Trophoblast cell (in vitro differentiated cells and primary cell): ENCODE measurements around the gene PLCH1.

Source experiments
- DNase-seq, 2 donors: peaks; one replicate each; pipeline ENCODE4 v3.0.0-alpha.2; 2016
- H2AFZ ChIP-seq: 2 replicates; pipeline ENCODE4 v1.6.1; 2013; ENCODE audit warnings: low read length, moderate library complexity, mild to moderate bottlenecking; ENCODE audit not compliant: insufficient read depth, poor library complexity
- H2AK5ac ChIP-seq: 2 replicates; pipeline ENCODE4 v1.6.1; 2013; ENCODE audit warnings: mild to moderate bottlenecking, low read length
- H2BK120ac ChIP-seq: 2 replicates; pipeline ENCODE4 v1.6.1; 2013; ENCODE audit warnings: low read length, mild to moderate bottlenecking, moderate library complexity; ENCODE audit not compliant: insufficient read depth, poor library complexity
- H2BK12ac ChIP-seq: 2 replicates; pipeline ENCODE4 v1.6.1; 2013; ENCODE audit warnings: mild to moderate bottlenecking, low read length, moderate library complexity
- H2BK5ac ChIP-seq: 2 replicates; pipeline ENCODE4 v1.6.1; 2013; ENCODE audit warnings: low read length, low read depth, moderate library complexity, mild to moderate bottlenecking; ENCODE audit not compliant: poor library complexity
- H3K14ac ChIP-seq: 2 replicates; pipeline ENCODE4 v1.6.1; 2013; ENCODE audit warnings: mild to moderate bottlenecking, low read length
- H3K18ac ChIP-seq: 2 replicates; pipeline ENCODE4 v1.6.1; 2013; ENCODE audit warnings: mild to moderate bottlenecking, low read length
- H3K23ac ChIP-seq: 2 replicates; pipeline ENCODE4 v1.6.1; 2013; ENCODE audit warnings: low read length
- H3K27ac ChIP-seq: 2 replicates; pipeline ENCODE4 v1.5.1; 2013; ENCODE audit warnings: low read depth, mild to moderate bottlenecking, inconsistent platforms, low read length, moderate library complexity
- H3K27me3 ChIP-seq: 2 replicates; pipeline ENCODE4 v1.6.1; 2013; ENCODE audit warnings: inconsistent platforms, mild to moderate bottlenecking, low read length, moderate library complexity; ENCODE audit not compliant: insufficient read depth
- H3K36me3 ChIP-seq, 2 experiments: 1 replicate in 1 of 2; 2 replicates in 1 of 2; pipeline ENCODE4 v1.6.1; 2013; ENCODE audit warnings: low read length in 2 of 2, mild to moderate bottlenecking in 2 of 2, moderate library complexity in 1 of 2; ENCODE audit not compliant: insufficient read depth in 2 of 2, control insufficient read depth in 1 of 2
- H3K4ac ChIP-seq: 2 replicates; pipeline ENCODE4 v1.6.1; 2013; ENCODE audit warnings: low read depth, mild to moderate bottlenecking, low read length, moderate library complexity
- H3K4me1 ChIP-seq, 2 experiments: 1 replicate in 1 of 2; 2 replicates in 1 of 2; pipeline ENCODE4 v1.6.1; 2013; ENCODE audit warnings: low read length in 2 of 2, mild to moderate bottlenecking in 2 of 2, moderate library complexity in 1 of 2; ENCODE audit not compliant: insufficient read depth in 2 of 2, control insufficient read depth in 1 of 2
- H3K4me2 ChIP-seq: 2 replicates; pipeline ENCODE4 v1.6.1; 2013; ENCODE audit warnings: inconsistent platforms, mild to moderate bottlenecking, low read length, moderate library complexity
- H3K4me3 ChIP-seq: 2 replicates; pipeline ENCODE4 v1.5.1; 2013; ENCODE audit warnings: mild to moderate bottlenecking, low read depth, low read length, inconsistent platforms
- H3K79me1 ChIP-seq: one replicate; pipeline ENCODE4 v1.6.1; 2013; ENCODE audit warnings: low read length
- H3K79me2 ChIP-seq: 2 replicates; pipeline ENCODE4 v1.6.1; 2013; ENCODE audit warnings: low read length, mild to moderate bottlenecking; ENCODE audit not compliant: control insufficient read depth, insufficient read depth, poor library complexity
- H3K9ac ChIP-seq: 2 replicates; pipeline ENCODE4 v1.6.1; 2013; ENCODE audit warnings: mild to moderate bottlenecking, low read length
- H3K9me3 ChIP-seq: 2 replicates; pipeline ENCODE4 v1.6.1; 2013; ENCODE audit warnings: low read depth, mild to moderate bottlenecking, control low read depth, inconsistent platforms, low read length; ENCODE audit not compliant: insufficient read depth
- H4K12ac ChIP-seq: 2 replicates; pipeline ENCODE4 v1.6.1; 2013; ENCODE audit warnings: low read depth, mild to moderate bottlenecking, low read length, moderate library complexity
- H4K8ac ChIP-seq: 2 replicates; pipeline ENCODE4 v1.6.1; 2013; ENCODE audit warnings: low read depth, mild to moderate bottlenecking, low read length, moderate library complexity
- H4K91ac ChIP-seq: one replicate; pipeline ENCODE4 v1.6.1; 2013; ENCODE audit warnings: low read depth, mild to moderate bottlenecking, low read length, moderate library complexity
- WGBS: extraction: QIAGEN DNeasy Blood & Tissue Kit; methylation state at CpG from one replicate; pipeline ENCODE4 v1.1.7; 2013; ENCODE audit warnings: missing lambda C conversion rate; ENCODE audit not compliant: insufficient read length, insufficient coverage; ENCODE audit errors: extremely low coverage; 5-methylcytosine and 5-hydroxymethylcytosine counted together

PLCH1 gene

GRCh38 chr3:155778462-155778861 is 33.6 kb upstream of the PLCH1 start:
- H3K4me2 ChIP-seq = no peak overlapping the region
- no peak overlapping the region for H4K12ac ChIP-seq

GRCh38 chr3:155772801-155773200 is 27.9 kb upstream of the PLCH1 start:
- H4K12ac ChIP-seq = no peak overlapping the region
- H3K79me1 ChIP-seq = no peaks in the 10 kb centered on the region
- no peak overlapping the region for H4K8ac ChIP-seq
- H3K4me1 ChIP-seq = no peaks in the 10 kb centered on the region
- no peak overlapping the region for H2AK5ac ChIP-seq
- peaks cover 6% of the 10 kb centered on the region for H3K9me3 ChIP-seq
- no peak overlapping the region for H3K18ac ChIP-seq
- no peak overlapping the region for H3K4me2 ChIP-seq
- no peak overlapping the region for H3K4me3 ChIP-seq
- no peak overlapping the region for H3K23ac ChIP-seq
- H3K9ac ChIP-seq = no peak overlapping the region
- H3K27me3 ChIP-seq = no peaks in the 10 kb centered on the region
- no peaks in the 10 kb centered on the region for H3K36me3 ChIP-seq
- no CpG with 5 or more reads among the region's 1 CpG for WGBS
- no peak overlapping the region for H3K27ac ChIP-seq
- DNase-seq = no peak
- no peak overlapping the region for H2BK5ac ChIP-seq
- H3K14ac ChIP-seq = no peak overlapping the region
- no peak overlapping the region for H2BK12ac ChIP-seq
- H2BK120ac ChIP-seq = no peak overlapping the region
- no peaks in the 10 kb centered on the region for H3K79me2 ChIP-seq
- no peak overlapping the region for H2AFZ ChIP-seq
- no peak overlapping the region for H3K4ac ChIP-seq
- H4K91ac ChIP-seq = no peak overlapping the region

More at GRCh38 chr3:155778462-155778861, 33.6 kb upstream of the PLCH1 start:
- H3K9me3 ChIP-seq = no peaks in the 10 kb centered on the region
- no peak overlapping the region for H3K9ac ChIP-seq
- no peak overlapping the region for H3K18ac ChIP-seq
- H3K27me3 ChIP-seq = no peaks in the 10 kb centered on the region
- no peak overlapping the region for H3K23ac ChIP-seq
- no peak overlapping the region for H4K8ac ChIP-seq
- no peak overlapping the region for H2BK120ac ChIP-seq
- no peak overlapping the region for H4K91ac ChIP-seq
- no peaks in the 10 kb centered on the region for H3K79me2 ChIP-seq
- H3K36me3 ChIP-seq = no peaks in the 10 kb centered on the region
- H3K27ac ChIP-seq = no peak overlapping the region
- no peak overlapping the region for H3K4me3 ChIP-seq
- H2AFZ ChIP-seq = no peak overlapping the region
- DNase-seq = no peak
- H3K79me1 ChIP-seq = no peaks in the 10 kb centered on the region
- H3K4ac ChIP-seq = no peak overlapping the region
- no peak overlapping the region for H3K14ac ChIP-seq
- H2BK5ac ChIP-seq = no peak overlapping the region
- H2AK5ac ChIP-seq = no peak overlapping the region
- no peak overlapping the region for H2BK12ac ChIP-seq
- H3K4me1 ChIP-seq = no peaks in the 10 kb centered on the region

- Histone ChIP-seq H3K27ac (no peak overlapping the region), H2BK12ac (no peak overlapping the region), H2BK5ac (no peak overlapping the region), H3K9ac (no peak overlapping the region), H3K18ac (no peak overlapping the region), H3K9me3 (peaks cover 6% of the 10 kb centered on the region), H3K4me1 (no peaks in the 10 kb centered on the region), H3K4me2 (no peak overlapping the region), H3K23ac (no peak overlapping the region), H3K4ac (no peak overlapping the region), H3K27me3 (no peaks in the 10 kb centered on the region), H3K14ac (no peak overlapping the region), H3K36me3 (no peaks in the 10 kb centered on the region), H2BK120ac (no peak overlapping the region), H3K79me2 (no peaks in the 10 kb centered on the region), H2AK5ac (no peak overlapping the region), H4K91ac (no peak overlapping the region), H2AFZ (no peak overlapping the region), H4K8ac (no peak overlapping the region), H4K12ac (no peak overlapping the region), H3K79me1 (no peaks in the 10 kb centered on the region), H3K4me3 (no peak overlapping the region)
- DNase-seq = peak; percentile 61 to 80
- WGBS = no CpG with 5 or more reads among the region's 6 CpGs
Observed at GRCh38 chr3:155771126-155771525, 26.3 kb upstream of the PLCH1 start.

DNA sequence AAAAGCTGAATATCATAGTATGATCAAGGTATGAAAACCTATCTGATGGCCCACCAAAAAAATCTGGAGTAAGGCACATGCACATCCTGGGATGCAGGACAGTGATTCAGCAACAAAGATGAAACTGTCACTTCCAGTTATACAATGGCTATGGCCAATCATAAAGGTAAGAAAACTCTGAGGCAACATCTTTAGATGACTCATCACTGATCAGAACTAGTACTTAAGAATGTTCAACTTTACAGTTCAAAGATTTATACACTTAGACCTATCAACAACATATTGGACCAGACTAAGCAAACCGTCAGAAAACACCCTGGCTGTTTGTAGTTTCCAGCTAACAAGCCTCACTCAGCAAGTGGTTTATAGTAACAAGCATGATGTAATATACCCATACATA is 21.3 kb upstream of the PLCH1 start:
- H3K4ac ChIP-seq = no peak overlapping the region
- H2BK5ac ChIP-seq = no peak overlapping the region
- no peaks in the 10 kb centered on the region for H3K27me3 ChIP-seq
- H3K4me3 ChIP-seq = no peak overlapping the region
- no peak overlapping the region for H4K12ac ChIP-seq
- H3K18ac ChIP-seq = no peak overlapping the region
- H3K27ac ChIP-seq = no peak overlapping the region
- no peak overlapping the region for H2AK5ac ChIP-seq
- H2BK120ac ChIP-seq = no peak overlapping the region
- H2AFZ ChIP-seq = no peak overlapping the region
- H4K91ac ChIP-seq = no peak overlapping the region
- H3K79me2 ChIP-seq = no peaks in the 10 kb centered on the region
- H3K14ac ChIP-seq = no peak overlapping the region
- no peaks in the 10 kb centered on the region for H3K4me1 ChIP-seq
- H3K9ac ChIP-seq = no peak overlapping the region
- no peak overlapping the region for H3K23ac ChIP-seq
- H4K8ac ChIP-seq = no peak overlapping the region
- no peaks in the 10 kb centered on the region for H3K79me1 ChIP-seq
- no peak for DNase-seq
- H3K36me3 ChIP-seq = no peaks in the 10 kb centered on the region
- no peak overlapping the region for H2BK12ac ChIP-seq
- no peak overlapping the region for H3K4me2 ChIP-seq
- peaks cover 6% of the 10 kb centered on the region for H3K9me3 ChIP-seq
- WGBS = no CpG with 5 or more reads among the region's 1 CpG
